ENCODE measurements around the gene CTXN3.

The CTXN3 gene

DNA sequence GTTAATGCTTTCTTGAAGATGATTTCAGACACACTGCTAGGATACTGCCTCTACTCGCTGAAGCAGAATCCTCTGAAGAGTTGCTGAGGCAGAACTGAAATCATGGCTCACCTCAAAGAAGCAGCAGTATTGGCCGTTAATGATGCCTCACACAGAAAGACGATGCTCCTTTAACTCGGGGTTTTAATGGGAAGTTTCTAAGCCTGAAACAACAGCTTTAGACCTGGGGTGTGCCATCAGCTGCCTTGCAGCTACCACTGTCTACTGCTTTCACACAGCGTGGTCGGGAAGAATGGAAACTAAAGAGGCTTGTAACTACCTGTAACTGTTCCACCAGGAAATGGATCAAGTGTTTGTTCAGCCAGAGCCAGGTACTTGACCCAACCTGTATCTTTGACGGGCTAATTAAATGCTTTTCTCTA, at the start of gene CTXN3:
Gene CTXN3, plus strand, starts transcription at position 65 of the 422 bp plus-strand sequence. CDS start 8,440 bp downstream, outside the sequence.
- peak; percentile 53 for DNase-seq

DNA sequence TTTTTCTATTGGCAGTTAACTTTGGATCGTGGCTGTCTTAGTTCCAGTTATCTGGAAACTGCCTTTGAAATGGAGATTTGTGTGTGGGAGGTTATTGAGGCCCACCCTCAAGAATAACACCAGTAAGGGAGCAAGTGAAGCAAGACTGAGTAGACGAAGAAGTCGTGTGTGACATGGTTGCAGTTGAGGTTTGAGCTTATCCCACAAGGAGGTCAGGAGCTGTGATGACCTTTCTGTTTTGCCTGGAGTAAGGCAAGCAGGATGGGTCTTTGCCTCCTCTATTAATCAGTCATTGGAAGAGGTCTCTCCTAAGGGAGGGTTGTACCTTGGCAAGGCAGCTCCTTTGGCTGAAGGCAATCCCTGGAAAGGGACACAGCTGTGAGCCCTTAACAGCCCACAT, 49.6 kb upstream of the CTXN3 start:
- DNase-seq = no peak

DNA sequence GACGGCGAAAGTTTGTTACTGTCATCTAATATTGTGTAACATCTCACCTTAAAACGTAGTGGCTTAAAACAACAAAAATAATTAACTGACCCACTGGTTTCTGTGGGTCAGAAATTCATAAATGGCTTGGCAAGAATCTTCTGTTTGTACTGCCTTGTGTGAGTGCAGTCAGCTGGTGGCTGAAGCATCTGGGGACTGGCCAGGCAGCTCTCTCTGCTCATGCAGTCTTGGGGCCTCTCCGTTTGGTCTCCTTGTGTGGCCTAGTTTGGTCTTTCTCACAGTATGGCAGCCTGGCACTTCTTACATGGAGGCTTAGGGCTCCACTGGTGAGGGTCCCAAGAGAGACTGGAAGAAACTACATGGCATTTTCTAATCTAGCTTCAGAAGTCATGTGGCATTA, 49.0 kb upstream of the CTXN3 start:
- DNase-seq = no peak

GRCh38 chr5:127601111-127601510, 47.8 kb upstream of the CTXN3 start:
- DNase-seq = no peak

- DNase-seq = no peak
Observed at GRCh38 chr5:127601601-127602000, 47.3 kb upstream of the CTXN3 start.

GRCh38 chr5:127602481-127602880, 46.4 kb upstream of the CTXN3 start:
- no peak for DNase-seq

DNA sequence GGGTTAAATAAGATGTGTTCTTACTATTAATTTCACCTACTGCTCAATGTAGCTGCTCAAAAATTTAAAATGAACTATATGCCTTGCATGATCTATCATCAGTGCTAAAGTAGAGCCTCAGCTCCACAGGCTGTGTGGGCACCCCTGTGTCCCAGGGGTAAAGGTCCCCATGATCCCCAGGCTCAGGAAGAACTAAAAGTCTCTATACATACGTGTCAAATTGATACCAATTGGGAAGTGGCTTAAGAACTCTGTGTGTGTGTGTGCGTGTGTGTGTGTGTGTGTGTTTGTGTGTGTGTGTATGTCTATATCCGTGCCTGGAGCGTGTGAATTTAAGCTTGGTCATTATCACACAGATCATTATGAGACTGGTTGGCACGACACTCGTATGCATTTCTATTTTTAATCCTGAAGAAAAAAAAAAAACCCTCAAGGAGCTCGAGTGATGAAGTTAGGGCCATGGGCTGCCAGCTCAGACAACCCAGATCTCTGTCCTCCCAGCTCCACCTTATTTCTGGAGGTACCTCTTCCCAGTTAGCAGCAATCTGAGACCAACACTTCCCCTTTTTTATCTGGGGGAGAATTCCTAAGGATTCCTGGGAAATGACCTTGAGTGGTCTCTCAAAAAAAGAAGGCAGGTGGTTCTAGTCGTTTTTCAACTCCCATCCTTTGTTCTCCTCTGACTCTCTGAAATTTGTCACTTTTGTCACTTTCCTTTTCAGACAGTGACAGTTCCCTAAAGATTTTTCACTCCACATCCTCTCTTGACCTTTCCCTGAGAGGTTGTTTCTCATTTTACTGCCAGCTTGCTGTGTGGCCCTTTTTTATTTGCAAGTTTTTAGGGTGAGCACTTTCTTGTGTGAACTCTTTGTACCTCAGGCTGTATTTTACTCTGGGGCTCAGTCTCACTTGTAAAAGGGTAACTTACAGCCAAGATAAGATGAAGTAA, 45.7 kb upstream of the CTXN3 start:
- no peak for DNase-seq

GRCh38 chr5:127608077-127608660, 40.7 kb upstream of the CTXN3 start:
- no peak for DNase-seq

DNA sequence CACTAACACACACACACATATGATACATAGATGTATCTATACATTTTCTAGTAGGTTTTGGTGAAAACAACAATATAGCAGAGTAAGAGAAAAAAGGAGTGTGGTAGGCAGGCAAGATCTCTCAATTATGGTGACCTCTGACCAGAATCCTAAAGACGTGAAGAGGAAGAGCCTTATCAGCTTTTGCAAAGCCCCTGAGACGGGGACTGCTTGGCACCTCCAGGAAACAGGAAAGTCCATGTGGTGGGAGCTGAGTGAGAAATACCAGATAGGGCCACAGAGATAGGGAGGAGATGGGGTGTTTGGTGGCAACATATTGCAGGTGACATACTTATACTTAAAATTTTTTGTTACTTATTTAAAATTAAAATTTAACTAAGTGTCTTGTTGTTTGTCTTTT, 39.9 kb upstream of the CTXN3 start:
- no peak for DNase-seq

DNA sequence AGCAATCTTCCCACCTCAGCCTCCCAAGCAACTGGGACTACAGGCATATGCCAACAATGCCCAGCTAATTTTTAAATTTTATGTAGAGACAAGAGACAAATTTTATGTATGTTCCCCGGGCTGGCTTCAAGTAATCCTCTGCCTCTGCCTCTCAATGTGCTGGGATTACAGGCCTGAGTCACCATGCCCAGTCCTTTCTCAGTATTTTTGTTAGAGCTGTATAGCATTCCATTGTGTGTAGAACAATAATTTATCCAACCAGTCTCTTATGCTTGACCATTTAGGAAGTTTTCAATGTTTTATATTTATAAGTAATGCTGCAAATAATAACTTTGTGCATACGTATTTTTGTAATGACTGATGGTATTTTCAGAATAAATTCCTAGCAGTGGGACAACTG, 38.9 kb upstream of the CTXN3 start:
- no peak for DNase-seq

- no peak for DNase-seq
Observed at GRCh38 chr5:127612441-127613141, 36.3 kb upstream of the CTXN3 start.

DNA sequence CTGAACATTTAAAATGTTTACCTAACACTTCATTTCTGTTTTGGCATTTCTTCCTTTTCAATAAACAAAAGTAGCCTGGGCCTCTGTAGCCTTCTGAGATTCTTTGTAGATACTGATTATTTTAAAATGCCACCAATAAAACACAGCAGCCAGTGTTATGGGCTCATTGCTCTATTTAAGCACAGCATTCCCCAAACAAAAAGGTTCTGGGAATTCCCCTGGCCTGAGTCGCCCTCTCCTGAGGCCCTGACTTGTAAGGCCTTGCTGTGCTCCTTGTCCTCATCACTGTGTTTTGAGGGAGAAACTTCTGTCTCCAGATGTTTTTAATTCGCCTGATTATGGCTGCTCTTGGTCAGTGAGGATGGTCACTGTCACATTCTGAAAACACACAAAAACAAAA, 33.0 kb upstream of the CTXN3 start:
- DNase-seq = no peak

DNA sequence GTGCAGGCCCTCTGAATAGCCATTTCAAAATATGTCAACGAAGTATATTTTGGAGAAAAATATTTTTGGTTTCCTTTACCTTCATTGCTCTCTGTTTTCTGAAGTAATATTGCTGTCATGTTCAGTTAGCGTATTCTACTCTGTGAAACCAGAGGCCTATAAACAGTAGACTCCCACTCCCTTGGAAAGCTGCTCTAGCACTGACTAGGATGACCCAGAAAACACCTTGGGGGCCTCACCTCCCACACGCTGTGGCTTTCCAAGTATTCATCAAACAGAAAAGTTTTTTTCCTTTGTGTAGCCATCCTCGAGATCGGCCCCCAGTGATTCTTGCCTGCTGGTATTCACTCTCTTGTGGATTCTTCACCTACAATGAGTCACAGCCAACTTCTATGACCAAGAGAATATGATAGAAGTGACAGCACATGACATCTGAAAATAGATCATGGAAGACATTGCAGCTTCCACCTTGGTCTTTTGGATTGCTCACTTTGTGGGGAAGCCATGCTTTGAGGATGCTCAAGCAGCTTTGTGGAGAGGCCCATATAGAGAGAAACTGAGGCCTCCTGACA, 28.9 kb upstream of the CTXN3 start:
- no peak for DNase-seq

GRCh38 chr5:127621601-127622325, 27.1 kb upstream of the CTXN3 start:
- no peak for DNase-seq

GRCh38 chr5:127634007-127634406, 14.9 kb upstream of the CTXN3 start:
- no peak for DNase-seq

DNA sequence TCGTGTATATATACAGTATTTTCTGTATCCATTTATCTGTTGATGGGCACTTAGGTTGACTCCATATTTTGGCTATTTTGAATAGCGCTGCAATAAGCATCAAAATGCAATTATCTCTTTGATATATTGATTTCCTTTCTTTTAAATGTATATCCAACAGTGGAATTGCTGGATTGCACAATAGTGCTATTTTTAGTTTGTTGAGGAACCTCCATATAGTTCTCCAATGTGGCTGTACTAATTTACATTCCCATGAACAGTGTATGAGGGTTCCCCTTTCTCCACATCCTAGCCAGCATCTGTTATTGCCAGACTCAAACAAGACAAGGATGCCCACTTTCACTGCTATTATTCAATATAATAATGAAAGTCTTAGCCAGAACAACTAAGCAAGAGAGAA, 9.1 kb upstream of the CTXN3 start:
- DNase-seq = no peak

DNA sequence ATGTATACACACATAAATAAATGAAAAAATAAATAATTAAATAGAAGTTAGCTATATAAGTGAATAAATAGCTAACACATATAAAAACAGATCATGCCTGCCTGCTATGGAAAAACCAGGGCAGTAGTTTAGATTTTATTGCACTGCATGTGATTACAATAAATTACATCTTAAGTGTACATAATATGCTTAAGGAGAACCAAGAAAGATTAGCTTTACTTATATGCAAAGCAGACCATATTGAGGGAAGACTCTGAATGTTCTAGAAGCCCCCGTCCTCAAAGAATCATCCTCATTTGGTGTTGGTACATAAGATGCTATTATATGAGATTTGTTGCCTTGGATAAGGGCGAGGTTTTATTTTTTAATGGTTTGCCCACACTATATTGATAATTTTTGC, 5.9 kb upstream of the CTXN3 start:
- no peak for DNase-seq

DNA sequence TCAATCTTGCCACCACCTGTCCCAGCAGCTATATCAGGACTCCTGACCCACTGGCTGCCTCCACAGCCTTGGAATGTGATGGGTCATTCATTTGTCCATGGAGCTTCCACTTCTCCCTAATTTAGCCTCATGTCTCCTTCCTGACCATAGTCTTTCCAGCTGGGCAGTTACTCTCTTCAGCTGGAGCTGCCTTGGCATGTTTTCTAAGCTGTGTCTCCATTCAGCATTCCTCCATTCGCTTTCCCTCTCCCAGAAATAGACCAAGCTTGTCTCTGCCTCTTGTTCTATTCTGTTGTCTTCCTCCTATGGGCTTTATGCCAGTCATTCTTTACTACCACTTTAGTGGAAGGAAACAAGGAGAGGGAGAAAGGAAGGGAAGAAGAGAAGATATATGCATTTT, 5.3 kb upstream of the CTXN3 start:
- no peak for DNase-seq

GRCh38 chr5:127645300-127645726, 3.6 kb upstream of the CTXN3 start:
- no peak for DNase-seq

- DNase-seq = no peak
Observed at GRCh38 chr5:127647361-127647958, 1.4 kb upstream of the CTXN3 start.

DNA sequence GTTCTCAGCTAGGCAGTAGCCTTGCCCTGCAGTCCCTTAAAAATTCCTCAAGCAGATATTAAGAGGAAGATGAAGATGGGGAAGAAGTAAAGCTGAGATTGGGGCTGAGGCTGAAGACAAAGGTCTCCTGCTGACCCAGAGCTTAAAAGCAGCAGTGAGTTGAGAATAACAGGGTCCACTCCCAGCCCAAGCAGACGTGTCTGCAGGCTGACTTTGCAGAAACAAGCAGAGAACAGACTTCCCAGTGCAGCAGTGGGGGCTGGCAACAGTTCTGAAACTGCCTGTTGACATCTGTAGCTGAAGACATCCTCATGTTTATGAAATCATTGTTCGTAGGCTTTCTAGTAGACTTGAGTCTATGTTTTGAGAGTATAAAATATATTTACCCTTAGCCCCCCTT, 1.1 kb downstream of the CTXN3 start:
- no peak for DNase-seq

DNA sequence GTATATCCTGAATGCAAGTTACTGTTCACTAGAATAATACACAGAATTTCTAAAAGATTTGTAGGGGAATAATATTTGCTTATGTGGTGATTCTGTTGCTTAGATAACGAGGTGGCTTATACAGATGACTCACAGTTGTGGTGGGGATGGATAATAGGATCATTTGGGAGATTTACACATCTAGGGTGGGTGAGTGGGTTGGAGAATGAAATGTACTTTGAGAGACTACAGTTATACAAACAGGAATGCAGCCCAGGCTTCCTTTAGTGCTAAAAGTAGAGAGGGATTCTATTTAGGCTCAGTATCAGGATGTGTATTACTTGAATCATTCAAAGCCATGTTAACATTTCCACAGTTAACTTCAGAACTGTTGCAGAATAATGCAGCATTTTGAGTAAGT, 1.8 kb downstream of the CTXN3 start:
- DNase-seq = no peak

All from NCI-H1417 treated with DMSO at 0.1 percent for 48 hours (cell line).